GM23248 (cell line): ENCODE results near the gene HSF2BP.

Source experiments
- EZH2 ChIP-seq: fragments of 200-600 bp; sonication (generic); IDR thresholded peaks from 2 replicates; pipeline ENCODE4 v1.6.1; 2018; ENCODE audit warnings: antibody characterized with exemption, mild to moderate bottlenecking; ENCODE audit not compliant: insufficient read depth, poor library complexity, severe bottlenecking
- EZH2phosphoT487 ChIP-seq: fragments of 200-600 bp; sonication (generic); IDR thresholded peaks from 2 replicates; pipeline ENCODE4 v1.6.1; 2018; ENCODE audit warnings: antibody characterized with exemption, moderate library complexity, mild to moderate bottlenecking, low read depth; ENCODE audit not compliant: insufficient read depth

- TF ChIP-seq EZH2 (no peak), EZH2phosphoT487 (no peak)
Observed at GRCh38 chr21:43688906-43689305, 29.6 kb upstream of the HSF2BP start.
